HPDE6-E6E7 (cell line): ENCODE results near the gene CPLX3.

Experiments
- DNase-seq: peaks from one replicate; pipeline ENCODE4 v3.0.0; 2011; ENCODE audit warnings: missing footprints; ENCODE audit errors: extremely low spot score

Gene CPLX3

DNA sequence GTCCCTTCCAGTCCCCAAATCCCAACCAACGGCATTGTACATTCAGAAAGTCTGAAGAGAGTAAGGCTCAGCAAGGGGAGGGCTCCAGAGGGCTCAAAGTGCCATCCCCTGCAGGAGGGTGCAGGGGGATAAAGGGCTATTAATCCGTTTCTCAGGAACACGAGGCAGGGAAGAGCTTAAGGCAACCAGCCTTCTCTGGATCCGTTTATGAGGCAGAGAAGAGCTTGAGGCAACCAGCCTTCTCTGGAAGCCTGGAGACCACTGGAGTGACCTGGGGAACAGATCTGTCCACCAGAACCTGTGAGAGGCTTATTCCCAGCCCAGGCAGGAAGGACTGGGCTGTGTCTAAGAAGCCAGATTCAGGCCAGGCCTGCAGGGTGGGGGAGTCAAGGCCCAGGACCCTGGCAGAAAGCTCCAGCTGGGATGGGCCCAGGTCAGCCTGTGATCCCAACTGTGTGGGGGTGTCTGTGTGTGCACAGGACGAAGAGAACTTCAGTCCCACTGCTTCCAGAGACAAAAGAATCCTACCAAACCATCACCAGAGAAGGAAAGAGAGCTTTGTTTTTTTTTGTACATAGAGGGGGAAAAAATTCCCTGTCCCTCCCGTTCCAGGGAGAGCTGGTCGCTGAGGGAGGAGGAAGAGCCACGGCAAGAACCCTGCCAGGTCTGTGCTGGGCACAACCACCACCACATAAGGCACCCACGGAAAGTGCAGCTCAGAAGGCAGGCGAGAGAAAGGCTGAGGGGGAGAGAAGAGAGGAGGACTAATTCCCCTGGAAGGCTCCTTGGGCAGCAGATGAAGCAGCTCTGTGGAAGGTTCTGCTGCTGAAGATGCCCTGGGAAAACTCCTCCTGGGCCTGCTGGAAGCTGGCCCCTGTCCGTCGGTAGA, 18.1 kb downstream of the CPLX3 start:
- DNase-seq, result no peak

GRCh38 chr15:74845208-74845568, 18.8 kb downstream of the CPLX3 start:
- no peak for DNase-seq

DNA sequence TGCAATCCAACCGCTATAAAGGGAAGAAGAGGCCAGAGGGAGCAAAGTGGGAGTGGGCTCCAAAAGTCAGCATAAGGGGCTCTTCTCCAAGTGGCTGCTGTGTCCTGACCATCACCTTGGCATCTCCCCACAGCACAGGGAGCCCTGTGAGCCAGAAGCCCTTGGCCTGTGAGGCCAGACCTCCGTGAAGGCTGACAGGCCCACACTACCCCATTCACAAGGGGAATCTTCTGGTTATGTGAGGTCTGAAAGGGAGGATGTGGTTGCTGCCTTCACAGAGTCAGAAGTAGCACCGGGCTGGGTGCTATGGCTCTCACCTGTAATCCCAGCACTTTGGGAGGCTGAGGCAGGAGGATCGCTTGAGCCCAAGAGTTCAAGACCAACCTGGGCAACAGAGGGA, 19.2 kb downstream of the CPLX3 start:
- no peak for DNase-seq

GRCh38 chr15:74847432-74847831, 21.0 kb downstream of the CPLX3 start:
- DNase-seq, result no peak

GRCh38 chr15:74850393-74850792, 24.0 kb downstream of the CPLX3 start:
- no peak for DNase-seq

DNA sequence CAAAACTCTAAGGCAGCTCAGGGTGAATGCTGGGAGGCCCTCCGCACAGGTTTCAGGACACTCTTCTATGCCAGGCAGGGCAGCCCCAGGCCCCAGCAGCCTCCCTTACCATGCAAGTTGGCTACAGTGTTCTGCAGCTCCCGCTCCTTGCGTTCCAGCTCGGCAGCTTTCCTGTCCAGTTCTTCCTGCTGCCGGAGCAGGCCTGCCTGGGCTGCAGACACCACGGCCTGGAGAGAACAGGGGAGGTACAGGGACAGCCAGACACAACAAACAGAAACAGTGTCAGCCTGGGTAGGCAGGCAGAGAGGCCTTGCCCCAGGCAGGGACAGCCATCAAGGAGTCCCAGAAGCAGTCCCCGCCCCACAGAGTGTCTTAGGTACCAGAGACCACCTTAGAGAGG, 25.5 kb downstream of the CPLX3 start:
- DNase-seq, result no peak

DNA sequence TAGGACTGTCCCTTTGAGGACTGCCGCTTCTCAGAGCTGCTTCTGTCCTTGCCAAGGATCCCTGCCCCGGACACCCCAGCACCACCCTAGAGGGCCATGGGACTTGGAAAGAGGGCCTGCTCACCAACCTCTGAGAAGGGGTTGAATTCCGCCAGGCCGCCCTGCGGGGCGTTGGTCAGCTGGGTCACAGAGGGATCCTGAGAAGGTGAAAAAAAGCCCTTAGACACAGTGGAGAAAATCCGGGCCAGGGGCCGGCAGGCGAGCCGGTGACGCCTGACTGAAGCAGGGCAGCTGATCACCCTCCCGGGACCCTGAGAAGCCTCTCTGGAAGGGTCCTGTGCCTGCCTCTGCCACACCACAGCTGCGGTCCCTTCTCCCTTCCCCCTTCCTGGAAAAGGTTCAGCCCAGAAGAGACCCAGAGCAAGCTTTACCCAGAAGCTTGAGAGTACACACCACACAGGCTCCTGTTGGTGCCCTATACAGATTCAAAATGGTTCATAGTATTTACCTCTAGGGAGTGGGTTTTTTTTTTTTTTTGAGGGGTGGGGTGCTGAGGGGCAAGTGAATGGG, 28.1 kb downstream of the CPLX3 start:
- DNase-seq, result no peak

GRCh38 chr15:74855857-74856256, 29.4 kb downstream of the CPLX3 start:
- DNase-seq, result no peak

DNA sequence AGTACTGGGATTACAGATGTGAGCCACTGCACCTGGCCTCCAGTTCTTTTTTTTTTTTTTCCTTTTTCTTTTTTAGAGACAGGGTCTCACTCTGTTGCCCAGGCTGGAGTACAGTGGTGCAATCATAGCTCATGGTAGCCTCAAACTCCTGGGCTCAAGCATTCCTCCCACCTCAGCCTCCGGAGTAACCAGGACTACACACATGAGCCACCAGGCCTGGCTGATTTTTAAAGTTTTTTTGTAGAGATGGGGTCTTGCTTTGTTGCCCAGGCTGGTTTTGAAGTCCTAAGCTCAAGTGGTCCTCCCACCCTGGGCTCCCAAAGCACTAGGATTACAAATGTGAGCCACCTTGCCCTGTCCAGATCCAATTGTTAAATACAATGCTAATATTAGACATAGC, 30.1 kb downstream of the CPLX3 start:
- DNase-seq, result no peak

GRCh38 chr15:74857082-74857655, 30.7 kb downstream of the CPLX3 start:
- DNase-seq, result no peak

- no peak for DNase-seq
Observed at GRCh38 chr15:74857671-74858368, 31.4 kb downstream of the CPLX3 start.

DNA sequence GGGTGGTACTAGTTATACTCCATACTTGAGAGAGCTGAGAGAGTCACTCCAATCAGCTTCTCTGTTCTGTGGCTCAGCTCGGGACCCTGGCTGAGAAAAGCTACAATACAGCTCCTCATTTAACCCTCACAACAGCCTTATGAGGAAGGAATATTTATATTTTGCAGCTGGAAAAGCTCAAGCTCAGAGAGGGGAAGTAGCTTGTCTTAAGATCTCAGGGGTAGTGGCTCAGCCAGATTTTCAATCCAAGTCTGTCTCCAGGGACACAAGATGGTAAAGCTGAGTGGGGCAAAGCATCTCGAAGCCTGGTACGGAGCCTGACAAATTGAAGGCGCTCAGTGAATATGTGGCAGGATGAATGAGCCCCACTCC, 31.9 kb downstream of the CPLX3 start:
- no peak for DNase-seq

- DNase-seq, result no peak
Observed at GRCh38 chr15:74863239-74864056, 37.0 kb downstream of the CPLX3 start.

- no peak for DNase-seq
Observed at GRCh38 chr15:74864296-74864695, 37.9 kb downstream of the CPLX3 start.

GRCh38 chr15:74865316-74865715, 38.9 kb downstream of the CPLX3 start:
- no peak for DNase-seq

DNA sequence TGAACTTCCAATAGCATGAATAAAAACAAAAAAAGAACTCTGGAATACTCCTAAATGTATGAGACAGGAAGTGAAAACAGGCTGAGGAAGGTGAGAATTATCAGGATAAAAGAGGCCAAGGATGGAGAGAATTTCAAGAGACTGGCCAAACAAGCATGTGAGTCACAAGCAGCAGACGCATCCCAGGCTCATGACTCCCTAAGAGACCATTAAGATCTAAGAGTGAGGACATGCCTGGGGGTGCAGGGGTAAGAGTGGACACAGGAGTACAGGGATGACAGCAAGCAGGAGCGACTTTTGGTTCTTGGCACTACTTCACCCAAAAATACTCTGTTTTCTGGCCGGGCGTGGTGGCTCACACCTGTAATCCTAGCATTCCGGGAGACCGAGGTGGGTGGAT, 39.7 kb downstream of the CPLX3 start:
- peak; percentile 94 for DNase-seq

GRCh38 chr15:74867466-74868038, 41.1 kb downstream of the CPLX3 start:
- no peak for DNase-seq

DNA sequence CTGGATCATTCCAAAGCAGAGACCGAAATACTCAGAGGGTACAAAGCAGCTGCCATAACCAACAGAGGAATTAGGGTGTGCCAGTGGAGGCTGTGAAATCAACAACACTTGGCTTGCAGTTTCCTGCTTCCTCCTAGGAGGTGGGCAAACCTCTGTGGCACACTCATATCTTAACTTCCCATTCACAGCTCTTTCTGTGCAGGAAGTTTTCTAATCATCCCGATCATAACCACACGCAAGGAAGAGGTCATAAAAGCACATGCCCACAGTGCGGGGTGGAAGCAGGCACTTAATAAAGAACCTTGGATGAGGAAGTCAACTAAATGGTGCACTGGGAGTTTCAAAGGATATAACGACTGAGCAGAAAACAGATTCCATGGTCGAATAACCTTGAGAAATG, 41.6 kb downstream of the CPLX3 start:
- no peak for DNase-seq

- no peak for DNase-seq
Observed at GRCh38 chr15:74869372-74869725, 42.9 kb downstream of the CPLX3 start.

DNA sequence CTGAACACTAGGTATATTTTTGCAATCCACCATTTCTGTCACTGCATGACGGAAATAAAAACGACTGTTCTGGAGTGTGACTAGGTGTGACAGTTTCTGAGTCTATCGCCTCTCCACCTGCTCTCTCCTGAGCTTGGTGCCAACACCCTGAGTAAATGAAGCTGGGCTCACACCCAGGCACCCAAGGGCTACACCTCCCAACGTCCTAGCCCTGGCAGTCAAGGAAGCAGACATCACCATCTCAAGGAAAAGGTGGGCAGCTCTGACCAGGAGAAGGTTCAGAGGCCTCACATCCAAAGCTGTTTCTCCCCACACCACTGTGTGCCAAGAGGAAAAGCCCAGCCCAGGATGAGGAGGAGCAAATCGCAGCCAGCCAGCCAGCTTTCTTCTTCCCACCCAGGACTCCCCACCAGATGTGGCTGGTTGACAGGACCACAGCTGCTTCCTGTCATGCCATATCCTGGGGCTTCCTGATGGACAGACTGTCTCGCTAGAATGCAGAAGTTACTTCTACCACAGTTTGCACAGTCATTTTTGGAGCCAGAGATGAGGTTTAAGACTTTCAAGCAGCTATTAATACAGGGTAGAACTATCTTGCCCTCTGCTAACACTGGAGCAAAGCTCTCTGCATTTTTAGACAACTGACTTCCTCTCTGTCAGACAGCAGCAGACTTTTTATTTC, 43.4 kb downstream of the CPLX3 start:
- no peak for DNase-seq
